SK-N-SH (cell line): ENCODE results near the gene PTPRK. TPM values are rescaled to one million over a fixed set of nuclear protein-coding genes. Genes with fewer than 3 reads are reported as not detected.
A peak's percentile ranks its signal among the peaks of the same experiment; 100 is the strongest.

ENCODE experiments used
- CTCF ChIA-PET: fragments of 300-600, 350-600 bp; formaldehyde crosslinking; extraction: SDS; loops from one replicate; lab custom pipeline; 2021; lab: Yijun Ruan, JAX
- POLR2A ChIA-PET: fragments of 350-600 bp; sonication (Branson Sonifier 250); formaldehyde crosslinking; extraction: SDS; loops from one replicate; lab custom pipeline; 2020; ENCODE audit warnings: antibody characterized with exemption, inconsistent platforms; lab: Yijun Ruan, JAX
- DNase-seq: peaks from one replicate; pipeline ENCODE4 v3.0.0; 2012
- H2AFZ ChIP-seq: fragments of 200-600 bp; sonication (generic); 2 replicates; pipeline ENCODE4 v1.8.1; 2016; ENCODE audit warnings: antibody characterized with exemption, mild to moderate bottlenecking, low read depth
- H3F3A ChIP-seq: fragments of 200-600 bp; sonication (generic); replicated peaks from 2 replicates; pipeline ENCODE3; 2016; ENCODE audit warnings: antibody characterized with exemption, mild to moderate bottlenecking; ENCODE audit not compliant: insufficient read depth
- H3K27ac ChIP-seq, 2 experiments: fragments of 200-500 bp in 1 of 2; fragments of 200-600 bp in 1 of 2; sonication (Bioruptor generic) in 1 of 2; sonication (generic), shearing (Covaris generic) in 1 of 2; 2 replicates each; pipeline versions ENCODE4 v1.5.1 to v1.6.1; 2014 to 2016; ENCODE audit warnings: low read depth in 2 of 2, inconsistent platforms in 1 of 2, low read length in 1 of 2, mild to moderate bottlenecking in 1 of 2, mixed read lengths in 1 of 2
- H3K27me3 ChIP-seq: fragments of 200-600 bp; sonication (generic), shearing (Covaris generic); 2 replicates; pipeline ENCODE4 v1.6.1; 2016; ENCODE audit warnings: mixed run types; ENCODE audit not compliant: insufficient read depth
- H3K36me3 ChIP-seq, 2 experiments: fragments of 200-500 bp in 1 of 2; fragments of 200-600 bp in 1 of 2; sonication (Bioruptor generic) in 1 of 2; sonication (generic) in 1 of 2; replicated peaks in 1 of 2; 2 replicates each; pipeline versions ENCODE3 to v1.5.1; 2014 to 2016; ENCODE audit warnings: low read length in 1 of 2, mild to moderate bottlenecking in 1 of 2; ENCODE audit not compliant: insufficient read depth in 2 of 2, control insufficient read depth in 1 of 2
- H3K4me1 ChIP-seq, 2 experiments: fragments of 200-500 bp in 1 of 2; fragments of 200-600 bp in 1 of 2; sonication (Bioruptor generic) in 1 of 2; sonication (generic), shearing (Covaris generic) in 1 of 2; 2 replicates each; pipeline versions ENCODE4 v1.5.1 to v1.6.1; 2014 to 2016; ENCODE audit warnings: low read depth in 1 of 2, low read length in 1 of 2, mixed run types in 1 of 2; ENCODE audit not compliant: insufficient read depth in 2 of 2, control insufficient read depth in 1 of 2
- H3K4me2 ChIP-seq: fragments of 200-600 bp; sonication (generic), shearing (Covaris generic); 2 replicates; pipeline ENCODE4 v1.6.1; 2017; ENCODE audit warnings: mixed run types
- H3K4me3 ChIP-seq, 2 experiments: fragments of 200-500 bp in 1 of 2; fragments of 200-600 bp in 1 of 2; sonication (Bioruptor generic) in 1 of 2; sonication (generic), shearing (Covaris generic) in 1 of 2; 2 replicates each; pipeline versions ENCODE4 v1.5.1 to v1.8.1; 2014 to 2016; ENCODE audit warnings: low read depth in 2 of 2, inconsistent platforms in 1 of 2, low read length in 1 of 2, mild to moderate bottlenecking in 1 of 2, mixed read lengths in 1 of 2, moderate library complexity in 1 of 2
- H3K79me2 ChIP-seq: fragments of 200-600 bp; sonication (generic); 2 replicates; pipeline ENCODE4 v1.8.1; 2017; ENCODE audit warnings: mild to moderate bottlenecking; ENCODE audit not compliant: insufficient read depth
- H3K9ac ChIP-seq: fragments of 200-600 bp; sonication (generic); 2 replicates; pipeline ENCODE4 v1.6.1; 2017; ENCODE audit warnings: mixed run types
- H3K9me2 ChIP-seq: fragments of 200-600 bp; sonication (generic); 2 replicates; pipeline ENCODE4 v1.6.1; 2017; ENCODE audit warnings: mixed run types
- H3K9me3 ChIP-seq: fragments of 200-600 bp; sonication (generic); 2 replicates; pipeline ENCODE4 v1.6.1; 2017; ENCODE audit warnings: mixed run types, mild to moderate bottlenecking, moderate library complexity
- H4K20me1 ChIP-seq: fragments of 200-600 bp; sonication (generic); 2 replicates; pipeline ENCODE4 v1.6.1; 2017; ENCODE audit warnings: mild to moderate bottlenecking, mixed run types; ENCODE audit not compliant: insufficient read depth
- CHD2 ChIP-seq: fragments of 150-350 bp; IDR thresholded peaks from 2 replicates; pipeline ENCODE4 v1.6.1; 2018; ENCODE audit warnings: low read length; ENCODE audit not compliant: partially characterized antibody
- ELF1 ChIP-seq: IDR thresholded peaks from 2 replicates; pipeline ENCODE4 v1.4.0; 2012
- EP300 ChIP-seq, 2 experiments: IDR thresholded peaks; 2 replicates each; pipeline versions ENCODE4 v1.4.0 to v1.6.1; 2012; ENCODE audit warnings: borderline replicate concordance in 1 of 2, low read depth in 1 of 2, low read length in 1 of 2
- EZH2phosphoT487 ChIP-seq: fragments of 200-600 bp; sonication (generic); IDR thresholded peaks from 2 replicates; pipeline ENCODE4 v1.6.1; 2017; ENCODE audit warnings: low read depth, mixed run types, mild to moderate bottlenecking, antibody characterized with exemption, moderate library complexity, borderline replicate concordance
- FOXJ3 ChIP-seq: sonication (generic); formaldehyde crosslinking; IDR thresholded peaks from 2 replicates; pipeline ENCODE4 v1.5.1; 2020; ENCODE audit warnings: mild to moderate bottlenecking, missing genetic modification reagents
- FOXM1 ChIP-seq: IDR thresholded peaks from 2 replicates; pipeline ENCODE4 v1.4.0; 2012; ENCODE audit warnings: low read depth, mild to moderate bottlenecking
- GATA2 ChIP-seq: sonication (generic); formaldehyde crosslinking; IDR thresholded peaks from 2 replicates; pipeline ENCODE4 v1.5.0; 2020; ENCODE audit warnings: mild to moderate bottlenecking, missing genetic modification reagents
- MEF2A ChIP-seq: IDR thresholded peaks from 2 replicates; pipeline ENCODE4 v1.4.0; 2012; ENCODE audit warnings: low read depth, borderline replicate concordance
- NFIC ChIP-seq: IDR thresholded peaks from 2 replicates; pipeline ENCODE4 v1.4.0; 2012; ENCODE audit warnings: borderline replicate concordance
- POLR2AphosphoS5 ChIP-seq: IDR thresholded peaks from 2 replicates; pipeline ENCODE4 v1.6.1; 2012; ENCODE audit warnings: low read depth, low read length
- RFX5 ChIP-seq: IDR thresholded peaks from 2 replicates; pipeline ENCODE4 v1.6.1; 2012; ENCODE audit warnings: mild to moderate bottlenecking, improper control_type of control experiment, low read length
- RXRA ChIP-seq: IDR thresholded peaks from 2 replicates; pipeline ENCODE4 v1.4.0; 2012; ENCODE audit warnings: low read depth, mild to moderate bottlenecking, borderline replicate concordance
- SMC3 ChIP-seq: IDR thresholded peaks from 2 replicates; pipeline ENCODE4 v1.6.1; 2012; ENCODE audit warnings: low read depth, low read length, improper control_type of control experiment
- TCF12 ChIP-seq: IDR thresholded peaks from 2 replicates; pipeline ENCODE4 v1.4.0; 2012
- TEAD4 ChIP-seq: IDR thresholded peaks from 2 replicates; pipeline ENCODE4 v1.4.0; 2012; ENCODE audit warnings: mild to moderate bottlenecking, borderline replicate concordance; ENCODE audit not compliant: insufficient read depth
- YY1 ChIP-seq: IDR thresholded peaks from 2 replicates; pipeline ENCODE4 v1.4.0; 2012; ENCODE audit warnings: low read depth, mild to moderate bottlenecking
- WGBS: methylation state at CpG from one replicate; pipeline ENCODE4 v1.1.6; 2017; ENCODE audit warnings: low lambda C conversion rate; 5-methylcytosine and 5-hydroxymethylcytosine counted together
- polyA plus RNA-seq, 3 experiments: library from polyadenylated mRNA; depleted of rRNA; stranded (reverse); fragments of >200 nt; gene quantifications; 2 replicates each; pipeline ENCODE4 v1.2.3, GENCODE V29; 2012
- TF ChIP-seq, protein P1 (sequence below): IDR thresholded peaks from 2 replicates; pipeline ENCODE4 v1.6.1; 2012; ENCODE audit warnings: mild to moderate bottlenecking, low read depth, low read length, moderate library complexity
- TF ChIP-seq, protein P2 (sequence below): fragments of 150-350 bp; IDR thresholded peaks from 2 replicates; pipeline ENCODE4 v1.6.1; 2017; ENCODE audit warnings: antibody characterized with exemption, low read length, low read depth, borderline replicate concordance
- TF ChIP-seq, protein P3 (sequence below): IDR thresholded peaks from 2 replicates; pipeline ENCODE4; 2012

The PTPRK gene
- polyA plus RNA-seq, 1 of the 3 experiments (the other 2 are of a cell fraction): 9.5 TPM

DNA sequence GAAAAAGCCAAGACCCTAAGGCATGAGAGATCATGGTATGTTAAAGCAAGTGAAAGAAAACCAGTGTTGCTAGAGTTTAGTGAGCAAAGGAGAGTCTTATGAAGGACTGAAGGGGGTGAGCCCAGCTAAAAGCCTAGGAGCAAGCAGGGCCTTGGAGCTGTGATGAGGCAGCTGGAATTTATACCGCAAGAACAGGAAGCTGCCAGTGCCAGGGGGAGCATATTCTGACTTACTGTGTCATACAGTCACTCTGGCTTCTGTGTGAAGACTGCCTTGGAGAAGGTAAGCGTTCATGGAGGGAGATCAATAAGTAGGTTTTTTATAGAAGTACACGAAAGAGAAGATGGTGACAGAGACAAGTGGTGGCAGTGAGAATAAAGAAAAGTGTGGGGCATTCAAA, 310.6 kb downstream of the PTPRK start:
- Histone ChIP-seq H3K27ac (peak overlapping the region in 1 of 2 experiments; percentile 43; a peak in 2 of 4 replicates), H2AFZ (no peak overlapping the region), H3K9me3 (no peaks in the 10 kb centered on the region), H3K27me3 (no peaks in the 10 kb centered on the region), H4K20me1 (no peaks in the 10 kb centered on the region), H3K9ac (no peak overlapping the region), H3K4me2 (0 out of 2 replicates have a peak overlapping the region, but pooled peaks have one; percentile 3), H3F3A (peaks cover 8% of the 10 kb centered on the region), H3K9me2 (no peaks in the 10 kb centered on the region), H3K4me3 (no peak overlapping the region), H3K4me1 (peaks cover 0 to 23% of the 10 kb centered on the region in 2 experiments; a peak in 1 of 4 replicates), H3K79me2 (no peaks in the 10 kb centered on the region), H3K36me3 (peaks cover 0 to 1% of the 10 kb centered on the region in 2 experiments)
- TF ChIP-seq NFIC (0 out of 2 replicates have a peak, but pooled peaks have one; percentile 8), FOXJ3 (no peak), EP300 (IDR thresholded peaks at IDR 0.05; ENCODE audit: borderline replicate concordance in 1 of 2, low read depth in 1 of 2, low read length in 1 of 2) (no peak), RFX5 (no peak), ELF1 (no peak), GATA2 (CRISPR knock-in tag) (no peak), RXRA (no peak), TEAD4 (no peak), TCF12 (peak; percentile 32; the same call in 1 of the 2 replicates), YY1 (no peak), MEF2A (no peak), SMC3 (no peak), EZH2phosphoT487 (no peak), FOXM1 (no peak), POLR2AphosphoS5 (no peak), CHD2 (no peak)
- TF ChIP-seq, protein P1, sequence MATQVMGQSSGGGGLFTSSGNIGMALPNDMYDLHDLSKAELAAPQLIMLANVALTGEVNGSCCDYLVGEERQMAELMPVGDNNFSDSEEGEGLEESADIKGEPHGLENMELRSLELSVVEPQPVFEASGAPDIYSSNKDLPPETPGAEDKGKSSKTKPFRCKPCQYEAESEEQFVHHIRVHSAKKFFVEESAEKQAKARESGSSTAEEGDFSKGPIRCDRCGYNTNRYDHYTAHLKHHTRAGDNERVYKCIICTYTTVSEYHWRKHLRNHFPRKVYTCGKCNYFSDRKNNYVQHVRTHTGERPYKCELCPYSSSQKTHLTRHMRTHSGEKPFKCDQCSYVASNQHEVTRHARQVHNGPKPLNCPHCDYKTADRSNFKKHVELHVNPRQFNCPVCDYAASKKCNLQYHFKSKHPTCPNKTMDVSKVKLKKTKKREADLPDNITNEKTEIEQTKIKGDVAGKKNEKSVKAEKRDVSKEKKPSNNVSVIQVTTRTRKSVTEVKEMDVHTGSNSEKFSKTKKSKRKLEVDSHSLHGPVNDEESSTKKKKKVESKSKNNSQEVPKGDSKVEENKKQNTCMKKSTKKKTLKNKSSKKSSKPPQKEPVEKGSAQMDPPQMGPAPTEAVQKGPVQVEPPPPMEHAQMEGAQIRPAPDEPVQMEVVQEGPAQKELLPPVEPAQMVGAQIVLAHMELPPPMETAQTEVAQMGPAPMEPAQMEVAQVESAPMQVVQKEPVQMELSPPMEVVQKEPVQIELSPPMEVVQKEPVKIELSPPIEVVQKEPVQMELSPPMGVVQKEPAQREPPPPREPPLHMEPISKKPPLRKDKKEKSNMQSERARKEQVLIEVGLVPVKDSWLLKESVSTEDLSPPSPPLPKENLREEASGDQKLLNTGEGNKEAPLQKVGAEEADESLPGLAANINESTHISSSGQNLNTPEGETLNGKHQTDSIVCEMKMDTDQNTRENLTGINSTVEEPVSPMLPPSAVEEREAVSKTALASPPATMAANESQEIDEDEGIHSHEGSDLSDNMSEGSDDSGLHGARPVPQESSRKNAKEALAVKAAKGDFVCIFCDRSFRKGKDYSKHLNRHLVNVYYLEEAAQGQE: no peak
- TF ChIP-seq, protein P2, sequence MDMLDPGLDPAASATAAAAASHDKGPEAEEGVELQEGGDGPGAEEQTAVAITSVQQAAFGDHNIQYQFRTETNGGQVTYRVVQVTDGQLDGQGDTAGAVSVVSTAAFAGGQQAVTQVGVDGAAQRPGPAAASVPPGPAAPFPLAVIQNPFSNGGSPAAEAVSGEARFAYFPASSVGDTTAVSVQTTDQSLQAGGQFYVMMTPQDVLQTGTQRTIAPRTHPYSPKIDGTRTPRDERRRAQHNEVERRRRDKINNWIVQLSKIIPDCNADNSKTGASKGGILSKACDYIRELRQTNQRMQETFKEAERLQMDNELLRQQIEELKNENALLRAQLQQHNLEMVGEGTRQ: no peak
- TF ChIP-seq, protein P3, sequence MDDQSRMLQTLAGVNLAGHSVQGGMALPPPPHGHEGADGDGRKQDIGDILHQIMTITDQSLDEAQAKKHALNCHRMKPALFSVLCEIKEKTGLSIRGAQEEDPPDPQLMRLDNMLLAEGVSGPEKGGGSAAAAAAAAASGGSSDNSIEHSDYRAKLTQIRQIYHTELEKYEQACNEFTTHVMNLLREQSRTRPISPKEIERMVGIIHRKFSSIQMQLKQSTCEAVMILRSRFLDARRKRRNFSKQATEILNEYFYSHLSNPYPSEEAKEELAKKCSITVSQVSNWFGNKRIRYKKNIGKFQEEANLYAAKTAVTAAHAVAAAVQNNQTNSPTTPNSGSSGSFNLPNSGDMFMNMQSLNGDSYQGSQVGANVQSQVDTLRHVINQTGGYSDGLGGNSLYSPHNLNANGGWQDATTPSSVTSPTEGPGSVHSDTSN: 0 out of 2 replicates have a peak, but pooled peaks have one; percentile 23
- no peak for DNase-seq
- WGBS: 72% methylated on average over 3 of the region's 3 CpGs
- ChIA-PET CTCF (no interaction called here), POLR2A (no interaction called here)
